Mucosa of gallbladder (tissue), 1 donor: ENCODE measurements around the gene RGMB. TPM values are rescaled to one million over a fixed set of nuclear protein-coding genes. Genes with fewer than 3 reads are reported as not detected.

Experiments used
- DNase-seq: peaks from one replicate; pipeline ENCODE4 v3.0.0-alpha.2; 2020; ENCODE audit warnings: low spot score
- total RNA-seq: library from RNA; stranded (reverse); gene quantifications from one replicate; pipeline ENCODE4 v1.2.1, GENCODE V29; 2021
- donor health status: DM: no; HTN: no; CAD: no.

Gene RGMB
- total RNA-seq, 1 donor from 2014 or later = 15.0 TPM

- DNase-seq = peak; percentile 14
Measured at GRCh38 chr5:98768160-98768959, 5.1 kb upstream of the RGMB start.

- peak; percentile 15 for DNase-seq
Measured at GRCh38 chr5:98768960-98769209, 4.6 kb upstream of the RGMB start.

- DNase-seq = peak; percentile 11
Measured at GRCh38 chr5:98769210-98769958, 4.1 kb upstream of the RGMB start.

GRCh38 chr5:98769959-98770208, 3.6 kb upstream of the RGMB start:
- DNase-seq = no peak

- DNase-seq = peak; percentile 39
Measured at GRCh38 chr5:98770209-98770910, 3.1 kb upstream of the RGMB start.

- no peak for DNase-seq
Measured at GRCh38 chr5:98770911-98771322, 2.5 kb upstream of the RGMB start.

GRCh38 chr5:98771382-98772109, 1.9 kb upstream of the RGMB start:
- peak; percentile 80 for DNase-seq

GRCh38 chr5:98772415-98773213, 849 bp upstream of the RGMB start:
- DNase-seq = peak; percentile 77

GRCh38 chr5:98773214-98773463, 324 bp upstream of the RGMB start:
- no peak for DNase-seq

GRCh38 chr5:98774192-98775033, 950 bp downstream of the RGMB start:
- peak; percentile 44 for DNase-seq

GRCh38 chr5:98775246-98776065, 2.0 kb downstream of the RGMB start:
- DNase-seq = no peak

GRCh38 chr5:98776066-98776705, 2.7 kb downstream of the RGMB start:
- DNase-seq = no peak

GRCh38 chr5:98777295-98777694, 3.8 kb downstream of the RGMB start:
- no peak for DNase-seq

GRCh38 chr5:98779264-98779877, 5.9 kb downstream of the RGMB start:
- DNase-seq = no peak

GRCh38 chr5:98780390-98780789, 6.9 kb downstream of the RGMB start:
- DNase-seq = no peak

GRCh38 chr5:98781520-98781919, 8.1 kb downstream of the RGMB start:
- no peak for DNase-seq

GRCh38 chr5:98781964-98782363, 8.5 kb downstream of the RGMB start:
- no peak for DNase-seq

- no peak for DNase-seq
Measured at GRCh38 chr5:98783051-98783649, 9.7 kb downstream of the RGMB start.

- DNase-seq = no peak
Measured at GRCh38 chr5:98784411-98784810, 10.9 kb downstream of the RGMB start.
